ENCODE data around the gene TACR1.

DNA sequence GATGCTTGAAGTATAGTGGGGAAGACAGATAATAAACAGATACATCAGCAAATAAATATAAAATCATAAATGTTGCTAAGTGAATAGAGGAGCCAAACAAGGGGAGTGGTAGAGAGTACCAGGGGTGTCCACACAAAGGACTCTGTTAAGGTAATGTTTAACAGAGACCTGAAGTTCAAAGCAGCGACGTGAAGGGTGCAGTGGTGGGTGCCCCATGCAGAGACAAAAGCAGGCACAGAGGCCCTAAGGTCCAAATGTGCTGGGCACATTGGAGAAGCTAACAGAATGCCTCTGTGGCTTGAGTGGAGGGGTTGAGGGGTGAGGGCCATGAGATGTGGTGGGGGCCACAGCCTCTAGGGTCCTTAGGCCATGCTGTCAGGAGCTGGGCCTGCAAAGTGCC, 131.8 kb downstream of the TACR1 start:
- TF ChIP-seq, protein P1, sequence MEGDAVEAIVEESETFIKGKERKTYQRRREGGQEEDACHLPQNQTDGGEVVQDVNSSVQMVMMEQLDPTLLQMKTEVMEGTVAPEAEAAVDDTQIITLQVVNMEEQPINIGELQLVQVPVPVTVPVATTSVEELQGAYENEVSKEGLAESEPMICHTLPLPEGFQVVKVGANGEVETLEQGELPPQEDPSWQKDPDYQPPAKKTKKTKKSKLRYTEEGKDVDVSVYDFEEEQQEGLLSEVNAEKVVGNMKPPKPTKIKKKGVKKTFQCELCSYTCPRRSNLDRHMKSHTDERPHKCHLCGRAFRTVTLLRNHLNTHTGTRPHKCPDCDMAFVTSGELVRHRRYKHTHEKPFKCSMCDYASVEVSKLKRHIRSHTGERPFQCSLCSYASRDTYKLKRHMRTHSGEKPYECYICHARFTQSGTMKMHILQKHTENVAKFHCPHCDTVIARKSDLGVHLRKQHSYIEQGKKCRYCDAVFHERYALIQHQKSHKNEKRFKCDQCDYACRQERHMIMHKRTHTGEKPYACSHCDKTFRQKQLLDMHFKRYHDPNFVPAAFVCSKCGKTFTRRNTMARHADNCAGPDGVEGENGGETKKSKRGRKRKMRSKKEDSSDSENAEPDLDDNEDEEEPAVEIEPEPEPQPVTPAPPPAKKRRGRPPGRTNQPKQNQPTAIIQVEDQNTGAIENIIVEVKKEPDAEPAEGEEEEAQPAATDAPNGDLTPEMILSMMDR (conservative IDR thresholded peaks at IDR 0.05; ENCODE audit: low read depth in 2 of 2): no peak
- TF ChIP-seq EZH2phosphoT487 (IDR thresholded peaks at IDR 0.05; ENCODE audit: unreplicated experiment) (no peak), ZNF331 (CRISPR knock-in tag; IDR thresholded peaks at IDR 0.05; ENCODE audit: low read depth) (no peak), POLR2AphosphoS5 (IDR thresholded peaks at IDR 0.05; ENCODE audit: low read depth) (no peak), STAT1 (IDR thresholded peaks at IDR 0.05; ENCODE audit: unreplicated experiment) (no peak), EZH2 (IDR thresholded peaks at IDR 0.05; ENCODE audit: low read depth, unreplicated experiment) (no peak), CREB1 (CRISPR knock-in tag; IDR thresholded peaks at IDR 0.05; ENCODE audit: low read depth) (no peak)
- TF ChIP-seq, protein P2, sequence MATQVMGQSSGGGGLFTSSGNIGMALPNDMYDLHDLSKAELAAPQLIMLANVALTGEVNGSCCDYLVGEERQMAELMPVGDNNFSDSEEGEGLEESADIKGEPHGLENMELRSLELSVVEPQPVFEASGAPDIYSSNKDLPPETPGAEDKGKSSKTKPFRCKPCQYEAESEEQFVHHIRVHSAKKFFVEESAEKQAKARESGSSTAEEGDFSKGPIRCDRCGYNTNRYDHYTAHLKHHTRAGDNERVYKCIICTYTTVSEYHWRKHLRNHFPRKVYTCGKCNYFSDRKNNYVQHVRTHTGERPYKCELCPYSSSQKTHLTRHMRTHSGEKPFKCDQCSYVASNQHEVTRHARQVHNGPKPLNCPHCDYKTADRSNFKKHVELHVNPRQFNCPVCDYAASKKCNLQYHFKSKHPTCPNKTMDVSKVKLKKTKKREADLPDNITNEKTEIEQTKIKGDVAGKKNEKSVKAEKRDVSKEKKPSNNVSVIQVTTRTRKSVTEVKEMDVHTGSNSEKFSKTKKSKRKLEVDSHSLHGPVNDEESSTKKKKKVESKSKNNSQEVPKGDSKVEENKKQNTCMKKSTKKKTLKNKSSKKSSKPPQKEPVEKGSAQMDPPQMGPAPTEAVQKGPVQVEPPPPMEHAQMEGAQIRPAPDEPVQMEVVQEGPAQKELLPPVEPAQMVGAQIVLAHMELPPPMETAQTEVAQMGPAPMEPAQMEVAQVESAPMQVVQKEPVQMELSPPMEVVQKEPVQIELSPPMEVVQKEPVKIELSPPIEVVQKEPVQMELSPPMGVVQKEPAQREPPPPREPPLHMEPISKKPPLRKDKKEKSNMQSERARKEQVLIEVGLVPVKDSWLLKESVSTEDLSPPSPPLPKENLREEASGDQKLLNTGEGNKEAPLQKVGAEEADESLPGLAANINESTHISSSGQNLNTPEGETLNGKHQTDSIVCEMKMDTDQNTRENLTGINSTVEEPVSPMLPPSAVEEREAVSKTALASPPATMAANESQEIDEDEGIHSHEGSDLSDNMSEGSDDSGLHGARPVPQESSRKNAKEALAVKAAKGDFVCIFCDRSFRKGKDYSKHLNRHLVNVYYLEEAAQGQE (IDR thresholded peaks at IDR 0.05; ENCODE audit: unreplicated experiment): no peak

Data from GM23338 (cell line).